Mucosa of stomach (tissue), 1 donor: ENCODE measurements around the gene MGST3.
"Not testable (repeated sequence)": the region's sequence is repeated elsewhere in the genome, so short reads cannot be mapped to it uniquely, and the experiment has no call there.

Experiments used
- H3K27me3 ChIP-seq: one replicate; pipeline ENCODE4 v1.7.0; 2013; ENCODE audit warnings: mild to moderate bottlenecking, low read length; ENCODE audit not compliant: control insufficient read depth, insufficient read depth
- H3K36me3 ChIP-seq: one replicate; pipeline ENCODE4 v1.7.0; 2013; ENCODE audit warnings: low read length; ENCODE audit not compliant: control insufficient read depth, insufficient read depth
- H3K4me1 ChIP-seq: one replicate; pipeline ENCODE4 v1.7.0; 2013; ENCODE audit warnings: mild to moderate bottlenecking, low read length; ENCODE audit not compliant: control insufficient read depth, insufficient read depth
- H3K4me3 ChIP-seq: one replicate; pipeline ENCODE4 v1.7.0; 2013; ENCODE audit warnings: low read length
- H3K9ac ChIP-seq: one replicate; pipeline ENCODE4 v1.7.0; 2013; ENCODE audit warnings: mild to moderate bottlenecking, low read length, moderate library complexity
- H3K9me3 ChIP-seq: one replicate; pipeline ENCODE4 v1.7.0; 2013; ENCODE audit warnings: mild to moderate bottlenecking, low read length, moderate library complexity; ENCODE audit not compliant: control insufficient read depth
- donor health status: Pancreatic carcinoma.

The MGST3 gene

DNA sequence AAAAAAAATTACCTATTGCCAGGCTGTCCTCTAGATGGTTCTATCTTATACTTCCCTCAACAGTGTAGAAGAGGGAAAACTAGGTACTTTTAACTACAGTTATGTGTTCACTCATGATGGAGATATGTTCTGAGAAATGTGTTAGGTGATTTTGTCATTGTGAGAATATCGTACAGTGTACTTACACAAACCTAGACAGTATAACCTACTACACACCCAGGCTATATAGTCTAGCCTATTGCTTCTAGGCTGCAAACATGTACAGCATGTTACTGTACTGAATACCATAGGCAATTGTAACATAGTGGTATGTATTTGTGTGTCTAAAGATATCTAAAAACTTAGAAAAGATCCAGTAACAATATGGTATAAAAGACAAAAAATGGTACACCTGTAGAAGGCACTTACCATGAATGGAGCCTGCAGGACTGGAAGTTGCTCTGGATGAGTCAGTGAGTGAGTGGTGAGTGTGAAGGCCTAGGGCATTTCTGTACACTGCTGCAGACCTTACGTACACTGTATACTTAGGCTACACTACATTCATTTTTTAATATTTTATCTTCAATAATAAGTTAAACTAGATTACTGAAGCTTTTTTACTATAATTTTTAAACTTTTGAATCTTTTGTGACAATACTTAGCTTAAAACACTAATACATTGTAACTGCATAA, 13.2 kb downstream of the MGST3 start:
- Histone ChIP-seq H3K27me3 (no peaks in the 10 kb centered on the region), H3K4me3 (no peak overlapping the region), H3K9ac (no peak overlapping the region), H3K36me3 (no peaks in the 10 kb centered on the region), H3K4me1 (peaks cover 55% of the 10 kb centered on the region), H3K9me3 (no peaks in the 10 kb centered on the region)

DNA sequence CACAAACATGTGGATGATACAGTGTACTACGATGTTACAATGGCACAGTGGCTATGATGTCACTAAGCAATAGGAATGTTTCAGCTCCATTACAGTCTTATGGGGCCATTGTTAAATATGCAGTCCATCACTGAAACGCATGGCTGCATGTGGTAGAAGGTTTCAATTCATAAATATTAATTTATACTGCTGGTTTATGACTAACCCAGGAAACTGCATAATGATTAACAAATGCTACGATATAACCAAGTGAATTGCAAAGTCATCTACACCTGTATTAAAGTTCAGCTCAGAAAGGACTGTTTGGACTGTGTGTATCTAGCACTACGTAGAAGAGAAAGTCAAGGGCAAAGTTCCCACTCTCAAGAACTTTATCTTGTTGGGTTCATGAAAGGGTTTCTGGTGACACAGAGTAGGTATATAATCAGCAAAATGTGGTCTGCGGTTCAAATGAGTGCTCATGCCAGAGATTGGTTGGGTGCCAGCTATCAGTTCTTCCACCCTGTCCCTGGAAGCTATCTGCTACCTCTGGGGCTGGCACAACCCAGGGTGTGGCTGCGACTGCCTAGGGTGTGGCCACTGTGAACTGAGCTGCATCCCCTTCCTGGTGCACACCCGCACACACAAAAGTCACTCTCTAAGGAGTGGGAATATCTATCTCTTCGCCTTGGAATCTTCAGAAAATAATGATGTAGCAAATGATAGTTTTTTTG, 14.8 kb downstream of the MGST3 start:
- Histone ChIP-seq H3K9ac (no peak overlapping the region), H3K9me3 (no peaks in the 10 kb centered on the region), H3K4me3 (no peak overlapping the region), H3K36me3 (peaks cover 8% of the 10 kb centered on the region), H3K4me1 (peaks cover 44% of the 10 kb centered on the region), H3K27me3 (no peaks in the 10 kb centered on the region)

DNA sequence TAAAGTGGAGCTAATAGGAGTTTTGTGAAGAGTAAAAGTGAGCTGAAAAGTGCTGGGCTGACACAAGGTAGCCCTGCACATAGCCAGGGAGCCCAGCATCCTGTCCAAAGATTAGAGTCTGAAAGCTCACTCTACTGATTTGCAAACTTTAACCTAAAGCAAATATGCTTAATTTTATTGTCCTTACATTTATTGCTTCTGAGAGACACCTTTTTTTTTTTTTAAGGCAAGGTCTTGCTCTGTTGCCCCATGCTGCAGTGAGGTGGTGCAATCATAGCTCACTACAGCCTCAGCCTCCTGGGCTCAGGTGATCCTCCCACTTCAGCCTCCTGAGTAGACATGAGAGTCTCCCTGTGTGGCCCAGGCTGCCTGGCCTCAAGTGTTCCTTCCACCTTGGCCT, 16.5 kb downstream of the MGST3 start:
- Histone ChIP-seq H3K36me3 (peaks cover 16% of the 10 kb centered on the region), H3K9me3 (no peaks in the 10 kb centered on the region), H3K4me1 (peaks cover 33% of the 10 kb centered on the region), H3K4me3 (no peak overlapping the region), H3K9ac (no peak overlapping the region), H3K27me3 (no peaks in the 10 kb centered on the region)

DNA sequence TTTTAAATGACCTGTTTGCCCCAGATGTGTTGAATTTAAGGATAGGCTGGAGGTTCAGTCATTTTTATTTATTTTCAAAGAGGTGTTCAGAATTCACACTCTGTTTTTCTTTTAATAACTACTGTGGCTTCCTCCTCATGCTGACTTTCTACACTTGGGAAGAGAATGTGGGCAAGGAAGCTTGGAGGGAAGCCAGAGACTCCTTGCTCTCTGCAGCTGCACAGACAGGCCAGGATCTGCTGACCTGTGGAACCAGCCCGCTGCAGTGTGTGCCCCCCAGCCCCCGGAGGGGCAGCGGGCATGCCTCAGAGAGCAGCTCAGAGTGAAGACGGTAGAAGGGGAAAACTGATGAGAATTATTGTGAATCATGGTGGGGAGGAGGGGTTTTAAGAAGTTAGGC, 16.9 kb downstream of the MGST3 start:
- no peak overlapping the region for H3K9ac ChIP-seq
- no peaks in the 10 kb centered on the region for H3K27me3 ChIP-seq
- H3K4me3 ChIP-seq: no peak overlapping the region
- H3K9me3 ChIP-seq: no peaks in the 10 kb centered on the region
- H3K4me1 ChIP-seq: peaks cover 33% of the 10 kb centered on the region
- peaks cover 16% of the 10 kb centered on the region for H3K36me3 ChIP-seq

DNA sequence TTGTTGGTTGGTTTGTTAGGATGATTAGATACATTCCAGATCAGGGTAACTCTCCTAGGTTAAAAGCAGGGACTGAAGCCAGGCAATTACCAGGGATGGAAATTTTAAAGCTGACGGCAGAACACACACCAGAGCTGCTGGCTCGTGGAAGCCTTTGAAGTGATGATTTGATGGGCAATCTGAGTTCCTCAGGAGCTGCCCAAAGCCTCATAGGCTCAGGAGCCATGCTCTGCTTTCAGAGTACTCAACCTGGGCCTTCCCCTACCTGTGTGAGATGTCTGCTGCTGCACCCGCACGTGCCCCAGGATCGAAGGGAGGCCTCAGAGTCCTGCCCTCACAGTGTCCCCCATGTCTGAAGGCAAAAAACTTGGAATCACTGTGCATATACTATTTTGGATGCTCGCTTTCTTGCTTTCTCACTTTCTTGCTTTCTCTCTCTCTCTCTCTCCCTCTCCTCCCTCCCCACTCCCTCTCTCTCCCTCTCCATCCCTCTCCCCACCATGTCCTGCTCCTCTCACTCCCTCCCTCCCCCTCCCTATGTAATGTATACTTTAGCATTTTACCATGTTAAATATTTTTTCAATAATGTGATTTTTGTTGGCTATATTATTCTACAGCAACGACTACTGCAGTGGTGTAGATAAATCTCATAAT, 18.0 kb downstream of the MGST3 start:
- peaks cover 31% of the 10 kb centered on the region for H3K4me1 ChIP-seq
- no peak overlapping the region for H3K4me3 ChIP-seq
- peaks cover 21% of the 10 kb centered on the region for H3K36me3 ChIP-seq
- no peak overlapping the region for H3K9ac ChIP-seq
- H3K27me3 ChIP-seq: no peaks in the 10 kb centered on the region
- H3K9me3 ChIP-seq: no peaks in the 10 kb centered on the region

DNA sequence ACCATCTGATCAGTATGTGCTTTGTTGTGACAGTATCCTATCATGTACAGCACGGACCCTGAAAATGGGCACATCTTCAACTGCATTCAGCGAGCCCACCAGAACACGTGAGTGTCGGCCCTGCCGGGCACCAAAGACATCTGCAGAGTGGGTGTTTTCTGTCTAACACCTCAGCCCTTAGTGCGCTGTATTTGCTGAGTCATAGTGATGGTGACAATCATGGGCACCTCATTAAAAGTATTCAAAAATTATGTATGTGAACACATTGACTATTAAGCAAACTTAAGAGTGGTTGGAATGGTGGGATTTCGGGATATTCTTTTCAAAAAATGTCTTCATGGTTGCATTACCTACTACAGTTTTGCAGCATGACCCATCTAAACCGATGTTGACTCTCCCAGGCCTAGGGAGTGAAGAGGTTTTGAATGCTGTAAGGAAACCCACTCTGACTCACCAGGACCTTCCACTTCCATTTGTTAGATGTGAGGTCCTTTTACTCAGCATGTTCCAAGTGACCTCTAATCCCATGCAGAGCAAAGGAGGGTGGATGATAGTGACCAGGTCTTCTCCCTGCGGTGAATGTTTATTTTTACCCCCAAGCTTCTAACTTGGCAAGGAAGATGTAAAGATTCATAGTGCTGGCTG, 20.1 kb downstream of the MGST3 start:
- Histone ChIP-seq H3K4me1 (peaks cover 22% of the 10 kb centered on the region), H3K27me3 (no peaks in the 10 kb centered on the region), H3K4me3 (no peak overlapping the region), H3K36me3 (peaks cover 25% of the 10 kb centered on the region), H3K9ac (no peak overlapping the region), H3K9me3 (no peaks in the 10 kb centered on the region)

DNA sequence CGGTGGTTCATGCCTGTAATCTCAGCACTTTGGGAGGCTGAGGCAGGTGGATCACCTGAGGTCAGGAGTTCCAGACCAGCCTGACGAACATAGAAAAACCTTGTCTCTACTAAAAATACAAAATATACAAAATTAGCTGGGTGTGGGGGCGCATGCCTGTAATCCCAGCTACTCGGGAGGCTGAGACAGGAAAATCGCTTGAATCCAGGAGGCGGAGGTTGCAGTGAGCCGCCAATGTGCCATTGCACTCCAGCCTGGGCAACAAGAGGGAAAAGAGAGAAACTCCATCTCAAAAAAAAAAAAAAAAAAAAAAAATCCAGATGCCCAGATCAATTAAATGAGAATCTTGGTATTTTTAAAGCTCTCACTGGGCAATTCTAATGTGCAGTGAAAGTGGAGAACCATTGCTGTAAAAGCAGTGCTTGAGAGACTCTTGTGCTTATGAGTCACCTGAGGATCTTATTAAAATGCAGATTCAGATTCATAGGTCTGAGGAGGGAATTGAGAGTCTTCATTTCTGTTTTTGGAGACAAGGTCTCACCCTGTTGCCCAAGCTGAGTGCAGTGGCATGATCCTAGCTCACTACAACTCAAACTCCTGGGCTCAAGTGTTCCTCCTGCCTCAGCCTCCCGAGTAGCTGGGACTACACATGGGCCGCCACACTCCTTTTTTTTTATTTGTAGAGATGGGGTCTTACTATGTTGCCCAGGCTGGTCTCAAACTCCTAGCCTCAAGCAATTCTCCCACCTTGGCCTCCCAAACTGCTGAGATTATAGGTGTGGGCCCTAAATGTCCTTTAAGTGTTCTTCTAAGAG, 27.9 kb downstream of the MGST3 start:
- not testable (repeated sequence) for H3K36me3 ChIP-seq, H3K27me3 ChIP-seq, H3K9ac ChIP-seq, H3K4me3 ChIP-seq, H3K9me3 ChIP-seq, H3K4me1 ChIP-seq

DNA sequence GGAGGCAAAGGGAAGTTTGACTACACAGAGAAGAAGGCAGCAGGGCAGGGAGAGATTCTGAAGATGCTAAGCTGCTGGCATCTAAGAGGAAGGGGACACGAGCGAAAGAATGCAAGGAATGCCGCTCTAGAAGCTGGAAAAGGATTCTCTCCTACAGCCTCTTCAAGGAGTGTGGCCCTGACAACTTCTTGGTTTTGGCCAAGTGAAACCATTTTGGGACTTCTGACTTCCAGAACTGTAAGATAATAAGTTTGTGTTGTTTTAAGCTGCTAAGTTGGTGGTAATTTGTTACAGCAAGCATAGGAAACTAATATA, 28.5 kb downstream of the MGST3 start:
- H3K36me3 ChIP-seq: peaks cover 7% of the 10 kb centered on the region
- no peaks in the 10 kb centered on the region for H3K9me3 ChIP-seq
- H3K9ac ChIP-seq: no peak overlapping the region
- H3K4me3 ChIP-seq: no peak overlapping the region
- H3K4me1 ChIP-seq: no peaks in the 10 kb centered on the region
- no peaks in the 10 kb centered on the region for H3K27me3 ChIP-seq

DNA sequence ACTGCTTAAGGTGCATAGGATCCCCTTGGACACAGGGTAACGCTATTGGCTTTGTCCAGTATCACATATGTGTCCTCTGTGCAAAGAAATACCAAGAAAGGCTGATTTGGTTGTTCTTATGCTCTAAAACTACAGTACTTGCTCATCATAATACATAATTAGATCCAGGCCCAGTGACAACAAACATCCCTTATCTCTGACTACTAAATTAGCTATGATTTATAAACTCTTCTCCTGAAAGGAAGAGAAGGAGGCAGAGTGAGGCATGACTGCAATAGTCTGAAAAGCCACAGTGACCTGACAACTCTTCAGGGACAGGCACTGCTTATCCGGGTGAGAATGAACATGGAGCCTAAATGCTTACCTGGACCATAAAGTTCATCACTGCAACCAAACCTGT, 30.7 kb downstream of the MGST3 start:
- no peaks in the 10 kb centered on the region for H3K9me3 ChIP-seq
- H3K36me3 ChIP-seq: no peaks in the 10 kb centered on the region
- no peak overlapping the region for H3K9ac ChIP-seq

DNA sequence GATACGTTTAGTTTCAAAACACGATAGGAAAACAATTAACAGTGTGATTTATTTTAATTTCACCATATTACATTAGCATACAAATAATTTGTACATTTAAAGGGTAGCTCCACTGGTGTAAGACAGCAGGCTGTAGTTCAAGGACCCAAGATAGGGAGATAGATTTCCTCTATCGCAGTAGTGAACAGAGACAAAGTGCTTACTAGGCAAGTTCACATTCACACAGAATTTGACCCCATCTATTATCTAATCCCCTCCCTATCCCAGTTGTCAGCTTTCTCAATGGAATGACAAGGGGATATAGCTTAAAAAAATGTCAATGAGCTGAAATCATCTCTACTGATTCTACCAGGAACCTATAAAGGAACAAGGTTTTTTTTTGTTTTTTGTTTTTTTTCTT, 31.2 kb downstream of the MGST3 start:
- H3K9me3 ChIP-seq: no peaks in the 10 kb centered on the region
- no peaks in the 10 kb centered on the region for H3K27me3 ChIP-seq
- H3K36me3 ChIP-seq: no peaks in the 10 kb centered on the region
- H3K4me3 ChIP-seq: no peak overlapping the region
- no peaks in the 10 kb centered on the region for H3K4me1 ChIP-seq
- no peak overlapping the region for H3K9ac ChIP-seq

More for the DNA sequence above, 30.7 kb downstream of the MGST3 start:
- Histone ChIP-seq H3K4me3 (no peak overlapping the region), H3K27me3 (no peaks in the 10 kb centered on the region), H3K4me1 (no peaks in the 10 kb centered on the region)

DNA sequence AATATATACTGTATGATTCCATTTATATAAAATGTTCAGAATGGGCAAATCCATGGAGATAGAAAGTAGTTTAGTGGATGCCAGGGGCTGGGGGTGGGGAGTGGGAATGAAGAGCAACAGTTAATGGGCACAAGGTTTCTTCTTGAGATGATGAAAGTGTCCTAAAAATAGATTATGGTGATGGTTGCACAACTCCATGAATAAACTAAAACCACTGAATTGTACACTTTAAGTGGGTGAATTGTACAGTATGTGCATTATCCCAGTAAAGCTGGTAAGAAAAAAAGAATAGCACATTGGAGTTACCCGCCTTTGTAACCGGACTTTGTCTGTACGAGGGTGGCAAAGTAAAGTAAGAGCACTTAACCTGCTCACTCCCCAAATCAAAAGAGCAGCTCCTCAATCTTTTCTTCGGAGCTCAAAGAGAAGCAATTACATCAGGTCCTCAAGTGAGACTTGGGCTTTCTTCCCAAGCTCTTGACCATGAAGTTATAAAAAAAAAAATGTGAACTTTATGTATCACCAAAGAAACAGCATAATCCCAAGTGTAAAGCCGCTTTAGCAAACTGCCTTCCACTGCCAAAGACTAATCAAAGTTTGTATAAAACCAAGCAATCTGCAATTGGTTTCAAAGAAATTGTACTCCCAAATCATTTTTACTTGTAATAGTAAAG, 35.3 kb downstream of the MGST3 start:
- Histone ChIP-seq H3K4me1 (no peaks in the 10 kb centered on the region), H3K9ac (no peak overlapping the region), H3K4me3 (no peak overlapping the region), H3K9me3 (no peaks in the 10 kb centered on the region), H3K36me3 (no peaks in the 10 kb centered on the region), H3K27me3 (no peaks in the 10 kb centered on the region)
